KOPT-K1 (cell line): ENCODE measurements around the gene ITSN2.

Experiments used
- H3K27ac ChIP-seq: fragments of 200-600 bp; sonication (generic); 2 replicates; pipeline ENCODE4 v1.5.1; 2016; ENCODE audit warnings: antibody characterized with exemption, mild to moderate bottlenecking, low read depth, low read length; ENCODE audit not compliant: poor library complexity, severe bottlenecking
- H3K36me3 ChIP-seq: fragments of 200-600 bp; sonication (generic); 2 replicates; pipeline ENCODE4 v1.5.1; 2017; ENCODE audit warnings: antibody characterized with exemption, mild to moderate bottlenecking, low read length, moderate library complexity; ENCODE audit not compliant: insufficient read depth
- H3K9me3 ChIP-seq: fragments of 200-600 bp; sonication (generic); 2 replicates; pipeline ENCODE4 v1.5.1; 2017; ENCODE audit warnings: antibody characterized with exemption, low read length, mild to moderate bottlenecking; ENCODE audit not compliant: insufficient read depth, poor library complexity, severe bottlenecking

Gene ITSN2

DNA sequence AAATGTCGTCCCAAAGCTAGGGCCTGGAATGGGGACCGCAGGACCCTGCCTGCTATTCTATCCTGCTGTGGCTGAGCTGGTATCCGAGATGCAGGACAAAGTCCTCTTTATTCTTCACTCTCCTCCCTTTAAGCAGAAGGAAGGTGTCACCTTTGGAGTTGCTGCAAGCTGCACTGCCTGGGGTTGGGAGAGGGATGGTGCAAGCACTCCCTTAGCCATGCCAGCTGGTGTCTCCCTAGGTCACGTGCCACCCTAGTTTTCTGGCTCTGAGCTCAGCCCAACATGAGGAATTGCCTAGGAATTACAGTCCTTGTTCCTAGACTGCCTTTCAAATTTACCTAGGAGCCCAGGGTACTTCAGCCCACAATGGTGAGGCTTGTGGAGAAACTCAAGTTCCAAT lies 206.9 kb downstream of the ITSN2 start:
- H3K27ac ChIP-seq = no peak overlapping the region
- H3K9me3 ChIP-seq = no peaks in the 10 kb centered on the region
- H3K36me3 ChIP-seq = no peaks in the 10 kb centered on the region
